Uterus (tissue), 2 donors: ENCODE measurements around the gene SCAPER.

Source experiments
- POLR2A ChIP-seq, 2 donors: fragments of 450-650 bp; IDR thresholded peaks; one replicate each; pipeline ENCODE4 v1.6.1; 2016; ENCODE audit warnings: antibody characterized with exemption in 2 of 2, mild to moderate bottlenecking in 1 of 2, moderate library complexity in 1 of 2
- TF ChIP-seq, protein P1 (sequence below), 4 experiments: fragments of 200-600 bp in 2 of 4; fragments of 450-650 bp in 2 of 4; sonication (generic) in 2 of 4; IDR thresholded peaks; one replicate each; pipeline ENCODE4 v1.5.1; 2016 to 2019; ENCODE audit warnings: antibody characterized with exemption in 4 of 4, mild to moderate bottlenecking in 2 of 4, moderate library complexity in 1 of 4

DNA sequence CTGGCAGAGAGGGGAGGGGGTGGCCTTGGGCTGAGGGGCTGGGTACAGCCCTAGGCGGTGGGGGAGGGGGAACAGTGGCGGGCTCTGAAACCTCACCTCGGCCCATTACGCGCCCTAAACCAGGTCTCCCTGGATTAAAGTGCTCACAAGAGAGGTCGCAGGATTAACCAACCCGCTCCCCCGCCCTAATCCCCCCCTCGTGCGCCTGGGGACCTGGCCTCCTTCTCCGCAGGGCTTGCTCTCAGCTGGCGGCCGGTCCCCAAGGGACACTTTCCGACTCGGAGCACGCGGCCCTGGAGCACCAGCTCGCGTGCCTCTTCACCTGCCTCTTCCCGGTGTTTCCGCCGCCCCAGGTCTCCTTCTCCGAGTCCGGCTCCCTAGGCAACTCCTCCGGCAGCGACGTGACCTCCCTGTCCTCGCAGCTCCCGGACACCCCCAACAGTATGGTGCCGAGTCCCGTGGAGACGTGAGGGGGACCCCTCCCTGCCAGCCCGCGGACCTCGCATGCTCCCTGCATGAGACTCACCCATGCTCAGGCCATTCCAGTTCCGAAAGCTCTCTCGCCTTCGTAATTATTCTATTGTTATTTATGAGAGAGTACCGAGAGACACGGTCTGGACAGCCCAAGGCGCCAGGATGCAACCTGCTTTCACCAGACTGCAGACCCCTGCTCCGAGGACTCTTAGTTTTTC is 563.6 kb downstream of the SCAPER start:
- TF ChIP-seq, protein P1, sequence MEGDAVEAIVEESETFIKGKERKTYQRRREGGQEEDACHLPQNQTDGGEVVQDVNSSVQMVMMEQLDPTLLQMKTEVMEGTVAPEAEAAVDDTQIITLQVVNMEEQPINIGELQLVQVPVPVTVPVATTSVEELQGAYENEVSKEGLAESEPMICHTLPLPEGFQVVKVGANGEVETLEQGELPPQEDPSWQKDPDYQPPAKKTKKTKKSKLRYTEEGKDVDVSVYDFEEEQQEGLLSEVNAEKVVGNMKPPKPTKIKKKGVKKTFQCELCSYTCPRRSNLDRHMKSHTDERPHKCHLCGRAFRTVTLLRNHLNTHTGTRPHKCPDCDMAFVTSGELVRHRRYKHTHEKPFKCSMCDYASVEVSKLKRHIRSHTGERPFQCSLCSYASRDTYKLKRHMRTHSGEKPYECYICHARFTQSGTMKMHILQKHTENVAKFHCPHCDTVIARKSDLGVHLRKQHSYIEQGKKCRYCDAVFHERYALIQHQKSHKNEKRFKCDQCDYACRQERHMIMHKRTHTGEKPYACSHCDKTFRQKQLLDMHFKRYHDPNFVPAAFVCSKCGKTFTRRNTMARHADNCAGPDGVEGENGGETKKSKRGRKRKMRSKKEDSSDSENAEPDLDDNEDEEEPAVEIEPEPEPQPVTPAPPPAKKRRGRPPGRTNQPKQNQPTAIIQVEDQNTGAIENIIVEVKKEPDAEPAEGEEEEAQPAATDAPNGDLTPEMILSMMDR (IDR thresholded peaks at IDR 0.05), result no peak
- TF ChIP-seq POLR2A (IDR thresholded peaks at IDR 0.05), result no peak
